Panc1 (cell line): ENCODE data around the gene IFNA2. TPM values are rescaled to one million over a fixed set of nuclear protein-coding genes. Genes with fewer than 3 reads are reported as not detected.
A peak's percentile ranks its signal among the peaks of the same experiment; 100 is the strongest.

Source experiments
- ATAC-seq: fragments of 200-7000 bp; cut with Tn5 transposase; 2 replicates; pipeline ENCODE4 v1.9.1; 2020; ENCODE audit warnings: mild to moderate bottlenecking, moderate library complexity
- BruUV-seq: library from RNA; stranded (reverse); fragments of 400-500 nt; replicated peaks from 2 replicates; lab custom pipeline; 2021; lab: Mats Ljungman, UMichigan
- CTCF ChIA-PET: fragments of 300-600 bp; sonication (Branson Sonifier 250); formaldehyde crosslinking; loops from one replicate; lab custom pipeline; 2022; ENCODE audit warnings: antibody characterized with exemption; lab: Charles Lee
- POLR2A ChIA-PET: fragments of 300-600 bp; sonication (Branson Sonifier 250); formaldehyde crosslinking; loops from one replicate; lab custom pipeline; 2022; ENCODE audit warnings: antibody characterized with exemption; lab: Charles Lee
- DNase-seq: peaks from one replicate; pipeline ENCODE4 v3.0.0-alpha.2; 2010; ENCODE audit warnings: low read depth, low spot score
- H3K27ac ChIP-seq: 2 replicates; pipeline ENCODE4 v1.5.1; 2011; ENCODE audit warnings: mild to moderate bottlenecking, low read length, inconsistent platforms
- H3K27me3 ChIP-seq: fragments of 200-500 bp; sonication (Bioruptor generic); 2 replicates; pipeline ENCODE4 v1.6.0; 2014; ENCODE audit warnings: low read length, inconsistent platforms; ENCODE audit not compliant: control insufficient read depth, insufficient read depth
- H3K36me3 ChIP-seq: fragments of 200-500 bp; sonication (Bioruptor generic); 2 replicates; pipeline ENCODE4 v1.5.1; 2014; ENCODE audit warnings: inconsistent platforms, mild to moderate bottlenecking, low read length, moderate library complexity; ENCODE audit not compliant: control insufficient read depth, insufficient read depth
- H3K4me1 ChIP-seq: 2 replicates; pipeline ENCODE4 v1.5.1; 2011; ENCODE audit warnings: inconsistent platforms, mild to moderate bottlenecking, low read length, moderate library complexity; ENCODE audit not compliant: control insufficient read depth, insufficient read depth
- H3K4me3 ChIP-seq, 2 experiments: 2 replicates each; pipeline ENCODE4 v1.5.1; 2011 to 2012; ENCODE audit warnings: low read depth in 2 of 2, low read length in 2 of 2, mild to moderate bottlenecking in 2 of 2, inconsistent platforms in 1 of 2, moderate library complexity in 1 of 2
- H3K9me3 ChIP-seq: fragments of 200-500 bp; sonication (Bioruptor generic); 2 replicates; pipeline ENCODE4 v1.5.1; 2014; ENCODE audit warnings: low read depth, mild to moderate bottlenecking, inconsistent platforms, low read length, moderate library complexity; ENCODE audit not compliant: control insufficient read depth, insufficient read depth
- POLR2AphosphoS5 ChIP-seq: IDR thresholded peaks from 2 replicates; pipeline ENCODE4 v1.6.1; 2012; ENCODE audit warnings: mild to moderate bottlenecking, low read depth, low read length, moderate library complexity
- SIN3A ChIP-seq: IDR thresholded peaks from 2 replicates; pipeline ENCODE4 v1.6.1; 2012; ENCODE audit warnings: low read depth, mild to moderate bottlenecking, low read length, moderate library complexity, borderline replicate concordance; ENCODE audit not compliant: insufficient read depth
- TCF7L2 ChIP-seq: IDR thresholded peaks from 2 replicates; pipeline ENCODE4 v1.6.1; 2011; ENCODE audit warnings: mild to moderate bottlenecking, low read depth, low read length, inconsistent platforms
- in situ Hi-C: cut with HindIII; loops from 2 replicates; pipeline ENCODE4 v1.10.0; 2016; ENCODE audit warnings: low sequenced_read_pairs, low pct_unique_long_range_greater_than_20kb
- intact Hi-C: fragments of 100-400 bp; cut with micrococcal nuclease; formaldehyde crosslinking; loops from one replicate; pipeline ENCODE4 v1.10.0; 2022; ENCODE audit not compliant: unreplicated experiment
- total RNA-seq: library from RNA; stranded (reverse); gene quantifications from one replicate; pipeline ENCODE4 v1.2.1, GENCODE V29; 2021; ENCODE audit not compliant: unreplicated experiment
- TF ChIP-seq, protein P1 (sequence below), 2 experiments: IDR thresholded peaks; 2 replicates each; pipeline ENCODE4 v1.6.1; 2011 to 2012; ENCODE audit warnings: low read depth in 2 of 2, control low read depth in 1 of 2, low read length in 1 of 2, mild to moderate bottlenecking in 1 of 2, moderate library complexity in 1 of 2; ENCODE audit not compliant: insufficient read depth in 1 of 2
- TF ChIP-seq, protein P2 (sequence below): fragments of 450-650 bp; IDR thresholded peaks from 2 replicates; pipeline ENCODE4 v1.5.1; 2017; ENCODE audit warnings: mild to moderate bottlenecking

The IFNA2 gene
- total RNA-seq, 1 experiment from 2014 or later, result not detected

DNA sequence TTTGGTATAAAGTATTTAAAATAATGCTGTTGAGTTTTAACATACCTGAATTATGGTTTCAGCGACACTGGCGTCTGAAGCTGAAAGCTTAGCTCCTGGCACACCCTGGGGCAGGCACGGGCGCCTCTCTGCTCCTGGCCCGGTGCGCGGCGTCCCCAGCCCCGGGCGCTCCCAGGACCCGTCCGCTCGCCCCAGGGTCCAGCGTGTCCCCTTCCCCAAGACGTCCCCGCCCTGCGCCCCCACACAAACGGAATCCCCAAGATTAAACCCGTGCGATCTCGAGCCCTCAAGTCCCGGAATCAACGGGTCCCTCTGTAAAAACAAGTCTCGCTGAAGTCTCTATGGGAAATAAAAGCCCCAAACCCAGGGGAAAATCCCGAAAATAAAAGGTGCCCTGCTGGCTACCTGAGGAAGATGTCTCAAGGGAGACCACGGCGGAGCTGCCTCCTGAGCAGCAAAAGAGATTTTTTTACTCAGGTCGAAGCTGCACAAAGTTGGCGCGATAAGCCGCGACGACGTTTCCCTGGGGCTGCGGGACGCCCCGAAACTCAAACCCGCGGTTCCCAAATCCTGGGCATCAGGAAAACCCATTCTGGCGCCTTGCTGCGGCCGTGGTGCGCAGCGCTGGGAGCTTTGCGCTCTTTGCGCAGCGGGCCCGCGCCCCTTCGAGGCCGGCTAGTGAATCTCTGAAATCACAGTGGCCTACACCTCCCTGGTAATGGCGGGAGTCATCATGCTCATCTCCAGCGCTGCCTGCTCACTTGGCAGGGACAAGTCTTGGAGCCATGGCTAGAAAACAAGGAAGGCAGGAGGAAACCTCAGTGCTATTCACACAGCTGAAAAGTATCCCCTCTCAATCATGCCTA lies 17.4 kb upstream of the IFNA2 start:
- intact Hi-C loops, result no loop called here
- DNase-seq (no peak), ATAC-seq (peak; percentile 84)
- H3K27me3 ChIP-seq, result no peaks in the 10 kb centered on the region
- no peak overlapping the region for H3K27ac ChIP-seq
- BruUV-seq, result no TSS peak
- no peaks in the 10 kb centered on the region for H3K4me1 ChIP-seq
- H3K36me3 ChIP-seq, result no peaks in the 10 kb centered on the region; the same call in 1 of the 2 replicates
- in situ Hi-C loops, result no loop called here
- H3K9me3 ChIP-seq, result no peaks in the 10 kb centered on the region
- ChIA-PET CTCF (no interaction called here), POLR2A (no interaction called here)
- H3K4me3 ChIP-seq, result peak overlapping the region; percentile 40 to 59
- TF ChIP-seq SIN3A (no peak), POLR2AphosphoS5 (no peak), TCF7L2 (no peak)
- TF ChIP-seq, protein P1, sequence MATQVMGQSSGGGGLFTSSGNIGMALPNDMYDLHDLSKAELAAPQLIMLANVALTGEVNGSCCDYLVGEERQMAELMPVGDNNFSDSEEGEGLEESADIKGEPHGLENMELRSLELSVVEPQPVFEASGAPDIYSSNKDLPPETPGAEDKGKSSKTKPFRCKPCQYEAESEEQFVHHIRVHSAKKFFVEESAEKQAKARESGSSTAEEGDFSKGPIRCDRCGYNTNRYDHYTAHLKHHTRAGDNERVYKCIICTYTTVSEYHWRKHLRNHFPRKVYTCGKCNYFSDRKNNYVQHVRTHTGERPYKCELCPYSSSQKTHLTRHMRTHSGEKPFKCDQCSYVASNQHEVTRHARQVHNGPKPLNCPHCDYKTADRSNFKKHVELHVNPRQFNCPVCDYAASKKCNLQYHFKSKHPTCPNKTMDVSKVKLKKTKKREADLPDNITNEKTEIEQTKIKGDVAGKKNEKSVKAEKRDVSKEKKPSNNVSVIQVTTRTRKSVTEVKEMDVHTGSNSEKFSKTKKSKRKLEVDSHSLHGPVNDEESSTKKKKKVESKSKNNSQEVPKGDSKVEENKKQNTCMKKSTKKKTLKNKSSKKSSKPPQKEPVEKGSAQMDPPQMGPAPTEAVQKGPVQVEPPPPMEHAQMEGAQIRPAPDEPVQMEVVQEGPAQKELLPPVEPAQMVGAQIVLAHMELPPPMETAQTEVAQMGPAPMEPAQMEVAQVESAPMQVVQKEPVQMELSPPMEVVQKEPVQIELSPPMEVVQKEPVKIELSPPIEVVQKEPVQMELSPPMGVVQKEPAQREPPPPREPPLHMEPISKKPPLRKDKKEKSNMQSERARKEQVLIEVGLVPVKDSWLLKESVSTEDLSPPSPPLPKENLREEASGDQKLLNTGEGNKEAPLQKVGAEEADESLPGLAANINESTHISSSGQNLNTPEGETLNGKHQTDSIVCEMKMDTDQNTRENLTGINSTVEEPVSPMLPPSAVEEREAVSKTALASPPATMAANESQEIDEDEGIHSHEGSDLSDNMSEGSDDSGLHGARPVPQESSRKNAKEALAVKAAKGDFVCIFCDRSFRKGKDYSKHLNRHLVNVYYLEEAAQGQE (IDR thresholded peaks at IDR 0.05; ENCODE audit: insufficient read depth in 1 of 2, low read depth in 2 of 2, low read length in 1 of 2), result no peak
- TF ChIP-seq, protein P2, sequence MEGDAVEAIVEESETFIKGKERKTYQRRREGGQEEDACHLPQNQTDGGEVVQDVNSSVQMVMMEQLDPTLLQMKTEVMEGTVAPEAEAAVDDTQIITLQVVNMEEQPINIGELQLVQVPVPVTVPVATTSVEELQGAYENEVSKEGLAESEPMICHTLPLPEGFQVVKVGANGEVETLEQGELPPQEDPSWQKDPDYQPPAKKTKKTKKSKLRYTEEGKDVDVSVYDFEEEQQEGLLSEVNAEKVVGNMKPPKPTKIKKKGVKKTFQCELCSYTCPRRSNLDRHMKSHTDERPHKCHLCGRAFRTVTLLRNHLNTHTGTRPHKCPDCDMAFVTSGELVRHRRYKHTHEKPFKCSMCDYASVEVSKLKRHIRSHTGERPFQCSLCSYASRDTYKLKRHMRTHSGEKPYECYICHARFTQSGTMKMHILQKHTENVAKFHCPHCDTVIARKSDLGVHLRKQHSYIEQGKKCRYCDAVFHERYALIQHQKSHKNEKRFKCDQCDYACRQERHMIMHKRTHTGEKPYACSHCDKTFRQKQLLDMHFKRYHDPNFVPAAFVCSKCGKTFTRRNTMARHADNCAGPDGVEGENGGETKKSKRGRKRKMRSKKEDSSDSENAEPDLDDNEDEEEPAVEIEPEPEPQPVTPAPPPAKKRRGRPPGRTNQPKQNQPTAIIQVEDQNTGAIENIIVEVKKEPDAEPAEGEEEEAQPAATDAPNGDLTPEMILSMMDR, result no peak

DNA sequence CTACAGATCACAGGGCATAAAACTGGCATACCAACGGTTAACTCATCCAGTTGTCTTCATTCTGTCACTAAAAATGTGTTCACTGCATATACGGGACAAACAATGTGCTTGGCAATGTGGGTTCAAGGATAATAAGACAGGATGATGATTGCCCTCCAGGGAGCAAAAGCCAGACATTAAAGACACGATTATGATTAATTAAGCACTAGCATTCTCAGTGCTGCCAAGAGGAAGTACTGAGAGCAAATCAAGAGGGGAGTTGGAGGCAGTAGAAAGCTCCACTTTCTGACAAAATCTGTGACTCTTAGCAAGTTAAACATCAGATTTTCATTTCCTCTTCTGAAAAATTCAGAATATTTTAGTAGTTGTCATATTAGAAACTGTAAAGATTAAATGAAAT lies 14.8 kb upstream of the IFNA2 start:
- no peaks in the 10 kb centered on the region for H3K27me3 ChIP-seq
- in situ Hi-C loops (no loop called here), intact Hi-C loops (loop anchor here (5.0 kb wide), 1 partner anchor 73 kb away; no protein-coding TSS in a partner anchor)
- ATAC-seq (no peak), DNase-seq (no peak)
- ChIA-PET CTCF (no interaction called here), POLR2A (no interaction called here)
- H3K4me3 ChIP-seq, result no peak overlapping the region
- H3K9me3 ChIP-seq, result no peaks in the 10 kb centered on the region
- no TSS peak for BruUV-seq
- H3K36me3 ChIP-seq, result no peaks in the 10 kb centered on the region; the same call in 1 of the 2 replicates
- no peak overlapping the region for H3K27ac ChIP-seq
- no peaks in the 10 kb centered on the region for H3K4me1 ChIP-seq
- TF ChIP-seq TCF7L2 (no peak), POLR2AphosphoS5 (no peak), SIN3A (no peak)
- TF ChIP-seq, protein P1 (IDR thresholded peaks at IDR 0.05; ENCODE audit: insufficient read depth in 1 of 2, low read depth in 2 of 2, low read length in 1 of 2), result no peak
- TF ChIP-seq, protein P2, result no peak
